HG03565 (cell line): Measurements from ENCODE around the gene TTLL8.

Source experiments
- ATAC-seq: cut with Tn5 transposase; IDR thresholded peaks from one replicate; pipeline ENCODE4 v1.9.1; 2021; ENCODE audit warnings: mild to moderate bottlenecking, moderate library complexity; ENCODE audit not compliant: unreplicated experiment

Gene TTLL8

GRCh38 chr22:50045211-50046018 is 12.7 kb downstream of the TTLL8 start:
- no peak for ATAC-seq

GRCh38 chr22:50044485-50045118 is 13.5 kb downstream of the TTLL8 start:
- ATAC-seq: no peak

GRCh38 chr22:50041361-50042065 is 16.6 kb downstream of the TTLL8 start:
- ATAC-seq: no peak

- no peak for ATAC-seq
Measured at GRCh38 chr22:50040717-50041116, 17.4 kb downstream of the TTLL8 start.

GRCh38 chr22:50039669-50040443 is 18.2 kb downstream of the TTLL8 start:
- no peak for ATAC-seq

GRCh38 chr22:50035976-50036724 is 21.9 kb downstream of the TTLL8 start:
- no peak for ATAC-seq

- no peak for ATAC-seq
Measured at GRCh38 chr22:50035131-50035881, 22.8 kb downstream of the TTLL8 start.

GRCh38 chr22:50034126-50035081 is 23.7 kb downstream of the TTLL8 start:
- no peak for ATAC-seq

GRCh38 chr22:50032941-50033601 is 25.0 kb downstream of the TTLL8 start:
- no peak for ATAC-seq

GRCh38 chr22:50032109-50032871 is 25.8 kb downstream of the TTLL8 start:
- ATAC-seq: no peak

GRCh38 chr22:50031189-50032091 is 26.7 kb downstream of the TTLL8 start:
- ATAC-seq: no peak

GRCh38 chr22:50030297-50031188 is 27.6 kb downstream of the TTLL8 start:
- no peak for ATAC-seq

GRCh38 chr22:50027639-50028537 is 30.2 kb downstream of the TTLL8 start:
- no peak for ATAC-seq

- no peak for ATAC-seq
Measured at GRCh38 chr22:50025993-50026392, 32.1 kb downstream of the TTLL8 start.
